HEK293T (cell line): ENCODE measurements around the gene GPBAR1.

Experiments used
- CTBP1 ChIP-seq: fragments of 450-650 bp; IDR thresholded peaks from 2 replicates; pipeline ENCODE4 v1.6.1; 2016; ENCODE audit warnings: borderline replicate concordance
- ELF4 ChIP-seq: fragments of 450-650 bp; IDR thresholded peaks from 2 replicates; pipeline ENCODE4 v1.6.1; 2017; ENCODE audit warnings: antibody characterized with exemption
- FOXA1 ChIP-seq: fragments of 450-650 bp; IDR thresholded peaks from 2 replicates; pipeline ENCODE4 v1.6.1; 2016; ENCODE audit warnings: mild to moderate bottlenecking
- FOXK2 ChIP-seq: fragments of 450-650 bp; IDR thresholded peaks from 2 replicates; pipeline ENCODE4 v1.6.1; 2016; ENCODE audit warnings: mild to moderate bottlenecking
- FOXM1 ChIP-seq: fragments of 450-650 bp; IDR thresholded peaks from 2 replicates; pipeline ENCODE4 v1.6.1; 2017; ENCODE audit warnings: mild to moderate bottlenecking, borderline replicate concordance
- HDGF ChIP-seq: fragments of 450-650 bp; IDR thresholded peaks from 2 replicates; pipeline ENCODE4 v1.6.1; 2017; ENCODE audit warnings: antibody characterized with exemption, borderline replicate concordance
- SUZ12 ChIP-seq: fragments of 450-650 bp; IDR thresholded peaks from 2 replicates; pipeline ENCODE4 v1.6.1; 2016; ENCODE audit warnings: mild to moderate bottlenecking
- ZNF384 ChIP-seq: fragments of 450-650 bp; IDR thresholded peaks from 2 replicates; pipeline ENCODE4 v1.6.1; 2016

- TF ChIP-seq FOXK2 = no peak
- TF ChIP-seq SUZ12 = no peak
- no peak for TF ChIP-seq FOXA1
- no peak for TF ChIP-seq FOXM1
- no peak for TF ChIP-seq CTBP1
- no peak for TF ChIP-seq ZNF384
- TF ChIP-seq ELF4 = no peak
- TF ChIP-seq HDGF = no peak
These were observed 3.2 kb downstream of the GPBAR1 start for GRCh38 chr2:218263817-218264641.
